SK-N-MC (cell line): ENCODE results near the gene SIRPB1.
"Not testable (repeated sequence)": the region's sequence is repeated elsewhere in the genome, so short reads cannot be mapped to it uniquely, and the experiment has no call there.

Source experiments
- DNase-seq: peaks from one replicate; pipeline ENCODE4 v3.0.0-alpha.2; 2011; ENCODE audit warnings: low read depth, low spot score
- H3K27ac ChIP-seq: fragments of 200-600 bp; sonication (generic); 2 replicates; pipeline ENCODE4 v1.5.1; 2016; ENCODE audit warnings: mixed run types
- H3K36me3 ChIP-seq: fragments of 200-600 bp; sonication (generic); 2 replicates; pipeline ENCODE4 v1.6.1; 2017; ENCODE audit warnings: antibody characterized with exemption, low read length, mixed read lengths; ENCODE audit not compliant: insufficient read depth
- H3K4me3 ChIP-seq: fragments of 200-600 bp; sonication (generic); 2 replicates; pipeline ENCODE4 v1.5.1; 2016
- H3K9ac ChIP-seq: fragments of 200-600 bp; sonication (generic); 2 replicates; pipeline ENCODE4 v1.8.0; 2017; ENCODE audit warnings: mixed run types, mixed read lengths; ENCODE audit not compliant: insufficient read length
- H3K9me3 ChIP-seq: fragments of 200-600 bp; sonication (generic); 2 replicates; pipeline ENCODE4 v1.6.1; 2017; ENCODE audit warnings: low read depth, mild to moderate bottlenecking, antibody characterized with exemption, low read length, moderate library complexity, mixed read lengths
- EZH2 ChIP-seq: fragments of 200-600 bp; sonication (generic); IDR thresholded peaks from one replicate; pipeline ENCODE4 v1.6.1; 2017; ENCODE audit warnings: antibody characterized with exemption
- FOXP2 ChIP-seq: optimal IDR thresholded peaks from 2 replicates; pipeline ENCODE3; 2011; ENCODE audit warnings: mild to moderate bottlenecking, moderate library complexity; ENCODE audit not compliant: insufficient read depth; ENCODE audit errors: extremely low read length, control extremely low read depth
- POLR2AphosphoS5 ChIP-seq: IDR thresholded peaks from 2 replicates; pipeline ENCODE4 v1.6.1; 2012; ENCODE audit warnings: mild to moderate bottlenecking, low read depth, low read length, borderline replicate concordance

SIRPB1 gene

GRCh38 chr20:1644101-1644962 is 24.5 kb upstream of the SIRPB1 start:
- DNase-seq = no peak
- Histone ChIP-seq H3K9ac (no peak overlapping the region), H3K36me3 (no peaks in the 10 kb centered on the region), H3K4me3 (no peak overlapping the region), H3K9me3 (no peaks in the 10 kb centered on the region), H3K27ac (no peak overlapping the region)
- no peak for TF ChIP-seq FOXP2
- no peak for TF ChIP-seq POLR2AphosphoS5
- no peak for TF ChIP-seq EZH2

DNA sequence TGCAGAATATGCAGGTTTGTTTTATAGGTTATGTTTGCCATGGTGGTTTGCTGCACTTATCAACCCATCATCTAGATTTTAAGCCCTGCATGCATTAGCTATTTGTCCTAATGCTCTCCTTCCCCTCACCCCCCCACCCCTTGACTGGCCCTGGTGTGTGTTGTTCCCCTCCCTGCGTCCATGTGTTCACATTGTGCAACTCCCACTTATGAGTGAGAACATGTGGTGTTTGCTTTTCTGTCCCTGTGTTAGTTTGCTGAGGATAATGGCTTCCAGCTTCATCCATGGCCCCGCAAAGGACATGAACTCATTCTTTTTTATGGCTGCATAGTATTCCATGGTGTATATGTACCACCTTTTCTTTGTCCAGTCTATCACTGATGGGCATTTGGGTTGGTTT is 18.8 kb upstream of the SIRPB1 start:
- not testable (repeated sequence) for H3K9ac ChIP-seq, H3K4me3 ChIP-seq

GRCh38 chr20:1637755-1638154 is 17.9 kb upstream of the SIRPB1 start:
- Histone ChIP-seq H3K36me3 (no peaks in the 10 kb centered on the region), H3K9ac (no peak overlapping the region), H3K9me3 (no peaks in the 10 kb centered on the region), H3K4me3 (no peak overlapping the region), H3K27ac (no peak overlapping the region)
- no peak for DNase-seq
- TF ChIP-seq POLR2AphosphoS5 = no peak
- TF ChIP-seq FOXP2 = no peak
- TF ChIP-seq EZH2 = no peak

More for the DNA sequence above, 18.8 kb upstream of the SIRPB1 start:
- DNase-seq, H3K9me3 ChIP-seq, H3K27ac ChIP-seq, H3K36me3 ChIP-seq: not testable (repeated sequence)

DNA sequence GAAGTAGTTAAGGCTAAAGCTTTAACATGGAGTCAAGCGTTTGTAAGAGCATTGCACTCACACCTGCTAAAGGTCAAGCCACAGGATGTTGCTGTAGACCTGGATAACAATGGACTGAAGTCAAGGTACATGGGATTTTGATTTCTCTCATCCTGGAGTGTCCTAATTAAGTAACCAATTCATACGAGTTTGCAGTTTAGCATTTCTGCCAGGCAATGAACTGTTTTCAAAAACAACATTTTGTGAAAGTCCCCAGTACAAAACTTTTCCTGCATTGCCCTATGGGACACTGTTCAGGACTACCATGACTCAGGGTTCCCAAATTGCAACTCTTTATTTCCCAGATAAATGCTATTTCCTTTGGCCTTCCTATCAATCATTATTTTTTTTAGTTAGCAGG is 17.4 kb upstream of the SIRPB1 start:
- Histone ChIP-seq H3K9me3 (no peaks in the 10 kb centered on the region), H3K4me3 (no peak overlapping the region), H3K27ac (no peak overlapping the region), H3K36me3 (no peaks in the 10 kb centered on the region), H3K9ac (no peak overlapping the region)
- DNase-seq = no peak
- no peak for TF ChIP-seq FOXP2

DNA sequence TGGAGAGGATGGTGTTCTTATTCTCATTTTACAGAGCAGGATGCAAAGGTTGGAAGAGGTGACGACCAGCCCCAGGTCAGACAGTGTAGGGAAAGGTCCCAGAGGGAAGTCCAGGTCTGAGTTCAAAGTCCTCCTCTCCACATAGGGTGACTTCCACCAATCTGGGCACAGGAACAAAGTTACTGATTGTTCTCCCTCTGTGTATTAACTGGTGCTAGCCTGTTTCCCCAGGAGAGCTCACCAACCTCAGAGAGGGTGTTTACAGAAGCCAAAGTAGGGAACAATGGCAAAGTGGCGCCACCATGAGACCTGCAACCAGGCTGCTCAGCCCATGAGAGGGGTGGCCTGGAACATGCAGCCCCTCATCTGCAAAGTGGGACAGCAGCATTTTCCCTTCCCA is 16.8 kb upstream of the SIRPB1 start:
- DNase-seq = no peak
- TF ChIP-seq FOXP2 (no peak), EZH2 (no peak), POLR2AphosphoS5 (no peak)
- H3K9ac ChIP-seq = no peak overlapping the region
- no peak overlapping the region for H3K4me3 ChIP-seq
- no peak overlapping the region for H3K27ac ChIP-seq
- H3K36me3 ChIP-seq = no peaks in the 10 kb centered on the region
- H3K9me3 ChIP-seq = no peaks in the 10 kb centered on the region

DNA sequence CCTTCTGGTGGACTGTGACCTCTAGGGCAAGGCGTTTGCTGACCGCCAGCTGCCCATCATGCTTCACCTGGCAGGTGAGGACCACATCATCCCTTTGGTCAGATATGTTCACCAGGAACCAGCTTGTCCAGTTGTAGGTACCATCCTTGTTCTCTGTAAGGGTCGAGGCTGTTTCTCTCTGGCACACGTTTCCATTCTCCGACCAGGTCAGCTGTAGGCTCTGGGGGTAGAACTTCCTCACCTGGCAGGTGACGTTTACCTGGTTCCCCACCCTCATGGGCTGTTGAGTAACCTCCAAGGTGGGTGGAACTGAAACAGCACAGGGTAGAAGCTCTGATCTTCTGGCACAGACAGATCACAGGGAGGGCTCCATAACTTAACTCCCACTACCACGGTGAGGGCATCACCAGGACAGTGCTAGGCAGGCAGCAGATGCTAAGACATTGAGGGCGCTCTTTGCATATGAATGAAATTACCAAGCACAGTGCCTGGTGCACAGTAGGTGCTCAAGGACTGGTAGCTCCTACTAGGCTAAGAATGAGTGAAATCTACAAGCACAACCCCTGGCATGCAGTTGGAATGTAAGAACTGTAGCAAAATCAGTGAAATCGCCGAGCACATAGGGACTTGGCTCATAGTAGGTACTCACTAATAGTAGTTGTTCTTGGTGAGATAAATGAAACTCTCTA is 15.6 kb upstream of the SIRPB1 start:
- no peaks in the 10 kb centered on the region for H3K36me3 ChIP-seq
- H3K9ac ChIP-seq = no peak overlapping the region
- H3K4me3 ChIP-seq = no peak overlapping the region
- H3K9me3 ChIP-seq = no peaks in the 10 kb centered on the region
- TF ChIP-seq FOXP2 (no peak), EZH2 (no peak), POLR2AphosphoS5 (no peak)
- DNase-seq = no peak
- no peak overlapping the region for H3K27ac ChIP-seq

- Histone ChIP-seq H3K36me3 (no peaks in the 10 kb centered on the region), H3K4me3 (no peak overlapping the region), H3K9me3 (no peaks in the 10 kb centered on the region), H3K9ac (no peak overlapping the region), H3K27ac (no peak overlapping the region)
- no peak for DNase-seq
- TF ChIP-seq FOXP2 (no peak), EZH2 (no peak), POLR2AphosphoS5 (no peak)
Measured at GRCh38 chr20:1633535-1633934, 13.7 kb upstream of the SIRPB1 start.

DNA sequence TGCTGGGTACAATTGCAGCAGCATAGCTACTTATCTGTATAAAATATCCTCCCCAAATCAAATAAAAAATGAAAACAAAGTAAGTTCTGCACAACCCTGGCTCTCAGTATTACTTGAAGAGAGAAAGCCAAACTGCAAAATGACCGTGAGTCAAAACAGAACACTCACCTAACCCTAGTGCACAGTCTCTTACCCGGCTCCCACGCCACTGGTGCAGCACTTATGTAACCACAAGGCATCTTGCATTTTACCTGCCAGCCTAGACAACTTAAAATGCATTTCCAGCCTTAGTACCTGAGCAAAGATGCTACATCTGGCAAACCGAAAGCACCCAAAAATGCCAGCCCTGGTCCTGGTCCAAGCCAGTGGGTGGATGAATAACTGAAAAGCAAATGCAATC is 12.4 kb upstream of the SIRPB1 start:
- no peaks in the 10 kb centered on the region for H3K9me3 ChIP-seq
- H3K36me3 ChIP-seq = no peaks in the 10 kb centered on the region
- no peak for TF ChIP-seq FOXP2
- no peak for TF ChIP-seq EZH2
- no peak for TF ChIP-seq POLR2AphosphoS5
- no peak overlapping the region for H3K9ac ChIP-seq
- no peak for DNase-seq
- H3K27ac ChIP-seq = no peak overlapping the region
- H3K4me3 ChIP-seq = no peak overlapping the region
